Testis (tissue), 3 donors: Measurements from ENCODE around the gene PROSER3. TPM values are rescaled to one million over a fixed set of nuclear protein-coding genes. Genes with fewer than 3 reads are reported as not detected.

Source experiments
- DNase-seq: peaks from one replicate; pipeline ENCODE4 v3.0.0-alpha.2; 2019
- H3K27ac ChIP-seq, 2 donors: fragments of 200-600 bp; sonication (generic); one replicate each; pipeline ENCODE4 v1.5.1; 2019
- H3K27me3 ChIP-seq: fragments of 200-600 bp; sonication (generic); one replicate; pipeline ENCODE4 v1.5.1; 2019
- H3K36me3 ChIP-seq: fragments of 200-600 bp; sonication (generic); one replicate; pipeline ENCODE4 v1.5.1; 2017; ENCODE audit warnings: low read depth; ENCODE audit errors: missing control alignments
- H3K4me1 ChIP-seq: fragments of 200-600 bp; sonication (generic); one replicate; pipeline ENCODE4 v1.5.1; 2019
- H3K4me3 ChIP-seq, 2 donors: fragments of 200-600 bp; sonication (generic); one replicate each; pipeline ENCODE4 v1.5.1; 2017 to 2019
- H3K9me3 ChIP-seq: fragments of 200-600 bp; sonication (generic); one replicate; pipeline ENCODE4 v1.5.1; 2017
- POLR2A ChIP-seq: fragments of 450-650 bp; IDR thresholded peaks from one replicate; pipeline ENCODE4 v1.6.1; 2017; ENCODE audit warnings: antibody characterized with exemption, mild to moderate bottlenecking, moderate library complexity
- whole genome bisulfite sequencing, 2 donors: methylation state at CpG; one replicate each; pipeline ENCODE4 v1.1.5; 2018; 5-methylcytosine and 5-hydroxymethylcytosine counted together
- intact Hi-C: fragments of 100-400 bp; cut with DNase I; formaldehyde crosslinking; loops from one replicate; pipeline ENCODE4 v1.15.1; 2023; ENCODE audit warnings: low total_unique reads
- polyA plus RNA-seq: library from polyadenylated mRNA; stranded (reverse); fragments of 350-450 nt; fragmentation: Illumina TruSeq; extraction: RNeasy Lipid Tissue Mini Kit (QIAGEN cat#74804); gene quantifications from one replicate; pipeline ENCODE4 v1.2.3, GENCODE V29; 2014; ENCODE audit warnings: low read depth, low replicate concordance; ENCODE audit not compliant: insufficient read depth
- total RNA-seq, 2 donors: library from RNA; depleted of rRNA; stranded (reverse); fragments of >200 nt; gene quantifications; one replicate each; pipeline ENCODE4 v1.2.3, GENCODE V29; 2016
- TF ChIP-seq, protein P1 (sequence below), 3 experiments: fragments of 450-650 bp in 2 of 3; fragments of 200-600 bp in 1 of 3; sonication (generic) in 1 of 3; IDR thresholded peaks; one replicate each; pipeline ENCODE4 v1.5.1; 2016 to 2019; ENCODE audit warnings: antibody characterized with exemption in 3 of 3, mild to moderate bottlenecking in 2 of 3, moderate library complexity in 1 of 3

Gene PROSER3
- total and polyA plus RNA-seq, 3 donors from 2014 or later = 48.3 to 75.9 (median 72.0) TPM

DNA sequence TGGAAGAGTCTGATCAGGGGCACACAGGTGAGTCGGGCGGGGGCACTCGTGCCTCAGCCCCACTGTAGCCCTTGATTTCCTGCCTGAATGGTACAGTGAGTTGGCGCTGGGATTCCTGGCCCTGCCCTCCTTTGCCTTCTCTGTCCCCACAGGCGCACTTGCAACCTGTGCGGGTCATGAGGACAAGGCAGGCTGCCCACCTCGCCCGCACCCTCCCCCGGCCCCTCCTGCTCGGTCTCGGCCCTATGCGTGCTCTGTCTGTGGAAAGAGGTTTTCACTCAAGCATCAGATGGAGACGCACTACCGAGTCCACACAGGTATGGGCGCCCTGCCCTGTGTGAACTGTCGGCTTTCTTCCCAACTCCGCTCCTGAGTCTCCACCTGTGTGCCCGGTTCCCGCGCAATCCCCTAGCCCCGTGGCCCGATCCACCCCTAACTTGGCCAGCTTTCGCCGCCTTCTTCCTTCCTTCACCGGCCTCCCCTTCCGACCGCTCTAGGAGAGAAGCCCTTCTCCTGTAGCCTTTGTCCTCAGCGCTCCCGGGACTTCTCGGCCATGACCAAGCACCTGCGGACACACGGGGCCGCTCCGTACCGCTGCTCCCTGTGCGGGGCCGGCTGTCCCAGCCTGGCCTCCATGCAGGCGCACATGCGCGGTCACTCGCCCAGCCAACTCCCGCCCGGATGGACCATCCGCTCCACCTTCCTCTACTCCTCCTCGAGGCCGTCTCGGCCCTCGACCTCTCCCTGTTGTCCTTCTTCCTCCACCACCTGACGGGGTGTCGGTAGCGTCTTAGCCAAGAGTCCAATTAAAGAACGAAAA lies 41.8 kb upstream of the PROSER3 start:
- intact Hi-C loops = loop anchor here (10.0 kb wide), 1 partner anchor 171 kb away; the partner anchor contains the start of gene TMEM147
- WGBS, 2 donors = 3 to 5% methylated on average over 42 to 52 of the region's 52 CpGs
- peak; percentile 78 for DNase-seq

DNA sequence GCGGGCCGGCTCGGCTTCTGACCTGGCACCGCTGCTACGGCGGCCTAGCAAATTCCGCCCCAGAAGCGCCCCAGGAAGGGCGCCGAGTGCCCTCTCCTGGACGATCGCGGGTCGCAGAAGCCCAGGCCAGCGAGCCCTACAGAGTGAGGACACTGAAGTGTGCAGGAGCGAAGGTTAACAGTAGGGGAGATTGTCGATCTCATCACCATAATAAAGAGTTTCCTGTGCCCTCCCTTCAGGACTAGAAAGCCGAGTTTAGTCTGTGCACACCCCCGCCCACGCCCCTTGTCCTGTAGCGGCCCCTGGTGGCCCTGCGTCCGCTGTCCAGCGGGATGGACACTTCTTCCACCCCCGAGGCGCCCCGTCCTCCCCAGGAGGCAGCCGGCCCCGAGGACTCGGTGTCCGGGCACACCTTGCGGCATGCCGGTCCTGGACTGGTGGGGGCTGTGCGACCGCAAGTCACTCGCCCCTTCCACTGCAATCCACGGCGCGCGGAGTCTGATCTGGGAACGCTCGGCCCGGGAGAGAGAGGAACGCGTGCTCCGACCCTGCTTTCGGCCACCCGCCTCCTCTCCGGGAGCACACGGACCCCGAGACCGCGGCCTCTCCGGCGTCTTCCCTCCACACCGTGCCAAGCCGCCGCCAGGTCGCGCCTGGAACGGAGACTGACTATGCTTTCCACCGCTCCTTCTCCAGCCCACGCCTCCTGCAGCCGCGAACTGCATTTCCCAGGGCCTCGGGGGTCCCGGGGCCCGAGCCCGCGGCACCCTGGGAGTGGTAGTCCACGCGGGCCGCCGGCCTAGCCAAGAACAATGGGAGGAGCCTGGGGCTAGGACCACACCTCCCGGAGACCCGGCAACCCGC lies 40.9 kb upstream of the PROSER3 start:
- 0 to 1% methylated on average over 17 to 57 of the region's 77 CpGs for WGBS, 2 donors
- Histone ChIP-seq H3K27ac (peak overlapping the region; percentile 74 to 91), H3K27me3 (no peaks in the 10 kb centered on the region), H3K9me3 (no peaks in the 10 kb centered on the region), H3K4me1 (peaks cover 25% of the 10 kb centered on the region), H3K4me3 (peak overlapping the region; percentile 79 to 85), H3K36me3 (no peaks in the 10 kb centered on the region)
- DNase-seq = peak; percentile 95
- intact Hi-C loops = loop anchor here (10.0 kb wide), 1 partner anchor 172 kb away; the partner anchor contains the start of gene TMEM147
- TF ChIP-seq, protein P1, sequence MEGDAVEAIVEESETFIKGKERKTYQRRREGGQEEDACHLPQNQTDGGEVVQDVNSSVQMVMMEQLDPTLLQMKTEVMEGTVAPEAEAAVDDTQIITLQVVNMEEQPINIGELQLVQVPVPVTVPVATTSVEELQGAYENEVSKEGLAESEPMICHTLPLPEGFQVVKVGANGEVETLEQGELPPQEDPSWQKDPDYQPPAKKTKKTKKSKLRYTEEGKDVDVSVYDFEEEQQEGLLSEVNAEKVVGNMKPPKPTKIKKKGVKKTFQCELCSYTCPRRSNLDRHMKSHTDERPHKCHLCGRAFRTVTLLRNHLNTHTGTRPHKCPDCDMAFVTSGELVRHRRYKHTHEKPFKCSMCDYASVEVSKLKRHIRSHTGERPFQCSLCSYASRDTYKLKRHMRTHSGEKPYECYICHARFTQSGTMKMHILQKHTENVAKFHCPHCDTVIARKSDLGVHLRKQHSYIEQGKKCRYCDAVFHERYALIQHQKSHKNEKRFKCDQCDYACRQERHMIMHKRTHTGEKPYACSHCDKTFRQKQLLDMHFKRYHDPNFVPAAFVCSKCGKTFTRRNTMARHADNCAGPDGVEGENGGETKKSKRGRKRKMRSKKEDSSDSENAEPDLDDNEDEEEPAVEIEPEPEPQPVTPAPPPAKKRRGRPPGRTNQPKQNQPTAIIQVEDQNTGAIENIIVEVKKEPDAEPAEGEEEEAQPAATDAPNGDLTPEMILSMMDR (IDR thresholded peaks at IDR 0.05) = peak; percentile 82 to 86 (median 84)
- TF ChIP-seq POLR2A = no peak

More for the DNA sequence above, 41.8 kb upstream of the PROSER3 start:
- Histone ChIP-seq H3K27ac (peak overlapping the region; percentile 74 to 91), H3K4me3 (peak overlapping the region; percentile 79 to 85), H3K27me3 (no peaks in the 10 kb centered on the region), H3K36me3 (no peaks in the 10 kb centered on the region), H3K4me1 (peaks cover 25% of the 10 kb centered on the region), H3K9me3 (no peaks in the 10 kb centered on the region)
- TF ChIP-seq, protein P1 (IDR thresholded peaks at IDR 0.05) = no peak
- no peak for TF ChIP-seq POLR2A

DNA sequence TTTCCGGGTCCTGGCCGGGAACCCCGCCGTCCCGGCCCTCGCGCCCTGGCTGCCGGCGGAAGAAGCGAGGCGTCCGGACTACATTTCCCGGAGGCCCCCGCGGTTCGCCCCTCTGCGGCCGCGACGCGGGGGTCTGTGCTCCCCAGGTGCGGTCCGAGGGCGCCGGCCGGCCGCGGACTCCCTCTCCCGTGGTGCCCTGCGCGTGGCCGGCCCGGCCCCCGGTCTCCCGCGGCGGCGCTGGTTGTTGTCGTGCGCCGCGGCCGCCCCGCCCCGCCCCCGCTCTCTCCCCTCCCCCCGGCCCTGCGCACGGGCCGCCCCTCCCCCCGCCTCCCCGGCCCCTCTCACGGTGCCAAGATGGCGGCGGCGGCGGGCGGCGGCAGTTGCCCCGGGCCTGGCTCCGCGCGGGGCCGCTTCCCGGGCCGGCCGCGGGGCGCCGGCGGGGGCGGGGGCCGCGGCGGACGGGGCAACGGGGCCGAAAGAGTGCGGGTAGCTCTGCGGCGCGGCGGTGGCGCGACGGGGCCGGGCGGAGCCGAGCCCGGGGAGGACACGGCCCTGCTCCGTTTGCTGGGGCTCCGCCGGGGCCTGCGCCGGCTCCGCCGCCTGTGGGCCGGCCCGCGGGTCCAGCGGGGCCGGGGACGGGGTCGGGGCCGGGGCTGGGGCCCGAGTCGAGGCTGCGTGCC lies 40.2 kb upstream of the PROSER3 start, which contains the start of gene KMT2B:
Gene KMT2B (plus strand): TSS at position 339 of the 680 bp plus-strand sequence. CDS start 16 bp downstream, at position 355.
- no peak for DNase-seq
- no peaks in the 10 kb centered on the region for H3K27me3 ChIP-seq
- intact Hi-C loops = loop anchor here (10.0 kb wide), 1 partner anchor 173 kb away; the partner anchor contains the start of gene TMEM147
- peak within 1 kb of the TSS; percentile 82 to 85 for H3K4me3 ChIP-seq
- H3K36me3 ChIP-seq = no peaks in the 10 kb centered on the region
- peaks cover 25% of the 10 kb centered on the region for H3K4me1 ChIP-seq
- no peaks in the 10 kb centered on the region for H3K9me3 ChIP-seq
- TF ChIP-seq POLR2A = no peak
- TF ChIP-seq, protein P1 (IDR thresholded peaks at IDR 0.05) = no peak
- peak within 1 kb of the TSS; percentile 74 to 91 for H3K27ac ChIP-seq
- WGBS, 2 donors = 1% methylated on average over 37 of the region's 109 CpGs; no CpG with 5 or more reads in 1 of the 2 donors

DNA sequence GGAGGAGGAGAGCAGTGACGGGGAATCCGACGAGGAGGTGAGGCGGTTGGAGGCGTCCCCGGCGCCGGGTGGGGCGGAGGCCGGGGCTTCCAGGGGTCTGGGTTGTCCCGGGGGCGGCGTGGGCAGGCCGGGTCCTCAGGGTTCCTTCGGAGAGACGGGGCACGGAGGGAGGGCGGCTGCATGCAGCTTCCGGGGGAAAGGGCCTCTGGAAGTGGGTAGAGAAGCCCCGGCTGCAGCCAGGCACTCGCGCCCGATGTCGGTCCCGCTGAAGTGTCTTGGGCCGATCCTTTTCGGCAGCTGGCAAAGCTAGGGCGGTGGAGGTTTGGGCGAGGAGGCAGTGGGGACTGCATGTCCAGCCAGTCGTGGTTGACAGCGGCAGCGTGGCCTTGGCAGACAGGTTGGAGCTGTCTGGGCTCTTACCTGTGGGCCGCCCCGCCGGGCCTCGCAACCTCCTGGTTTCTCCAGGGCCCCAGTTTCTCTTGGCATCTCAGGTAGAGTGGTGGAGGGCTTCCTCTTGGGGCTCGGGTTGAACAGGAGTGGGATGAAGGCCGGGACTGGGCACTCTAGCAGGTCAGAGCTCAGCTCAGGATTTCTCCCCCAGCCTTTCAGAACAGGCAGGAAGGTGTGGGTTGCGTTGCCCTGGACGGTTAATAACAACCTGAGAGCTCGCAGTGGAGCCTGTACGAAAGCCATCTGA lies 39.5 kb upstream of the PROSER3 start:
- WGBS, 2 donors = 0 to 1% methylated on average over 16 to 38 of the region's 42 CpGs
- intact Hi-C loops = loop anchor here (10.0 kb wide), 1 partner anchor 174 kb away; the partner anchor contains the start of gene TMEM147

More for the DNA sequence above, 39.5 kb upstream of the PROSER3 start:
- Histone ChIP-seq H3K4me1 (peaks cover 25% of the 10 kb centered on the region), H3K36me3 (no peaks in the 10 kb centered on the region), H3K4me3 (peak overlapping the region; percentile 82 to 85), H3K9me3 (no peaks in the 10 kb centered on the region), H3K27me3 (no peaks in the 10 kb centered on the region), H3K27ac (peak overlapping the region; percentile 68 to 91)
- peak; percentile 45 for DNase-seq
- TF ChIP-seq, protein P1 (IDR thresholded peaks at IDR 0.05) = no peak
- no peak for TF ChIP-seq POLR2A
